Stimulated activated naive CD8-positive, alpha-beta T cell treated with anti-CD3 and anti-CD28 coated beads, Interleukin-15, amount 100 ng/mL, for 72 hours (primary cell): Measurements from ENCODE around the gene CETP.
"Not testable (repeated sequence)": the region's sequence is repeated elsewhere in the genome, so short reads cannot be mapped to it uniquely, and the experiment has no call there.

Experiments
- ATAC-seq: fragments of 150-1000 bp; cut with Tn5 transposase; 2 replicates; pipeline ENCODE4 v1.10.0; 2021; ENCODE audit warnings: mild to moderate bottlenecking, moderate library complexity
- DNase-seq, 2 donors: peaks; one replicate each; pipeline ENCODE4 v3.0.0; 2021 to 2022
- H3K27ac Mint-ChIP-seq, 2 donors: one replicate each; pipeline ENCODE4 v1.8.0; 2022; ENCODE audit warnings: mild to moderate bottlenecking in 2 of 2, mixed read lengths in 2 of 2, moderate library complexity in 2 of 2
- H3K27me3 Mint-ChIP-seq: one replicate; pipeline ENCODE4 v1.8.0; 2022; ENCODE audit warnings: mixed read lengths
- H3K4me1 Mint-ChIP-seq: one replicate; pipeline ENCODE4 v1.8.0; 2022; ENCODE audit warnings: mild to moderate bottlenecking, mixed read lengths
- H3K4me3 Mint-ChIP-seq, 2 donors: one replicate each; pipeline ENCODE4 v1.8.0; 2022; ENCODE audit warnings: mild to moderate bottlenecking in 2 of 2, mixed read lengths in 2 of 2, moderate library complexity in 1 of 2
- H3K9me3 Mint-ChIP-seq, 2 donors: one replicate each; pipeline ENCODE4 v1.8.0; 2022; ENCODE audit warnings: mixed read lengths in 2 of 2

The CETP gene

DNA sequence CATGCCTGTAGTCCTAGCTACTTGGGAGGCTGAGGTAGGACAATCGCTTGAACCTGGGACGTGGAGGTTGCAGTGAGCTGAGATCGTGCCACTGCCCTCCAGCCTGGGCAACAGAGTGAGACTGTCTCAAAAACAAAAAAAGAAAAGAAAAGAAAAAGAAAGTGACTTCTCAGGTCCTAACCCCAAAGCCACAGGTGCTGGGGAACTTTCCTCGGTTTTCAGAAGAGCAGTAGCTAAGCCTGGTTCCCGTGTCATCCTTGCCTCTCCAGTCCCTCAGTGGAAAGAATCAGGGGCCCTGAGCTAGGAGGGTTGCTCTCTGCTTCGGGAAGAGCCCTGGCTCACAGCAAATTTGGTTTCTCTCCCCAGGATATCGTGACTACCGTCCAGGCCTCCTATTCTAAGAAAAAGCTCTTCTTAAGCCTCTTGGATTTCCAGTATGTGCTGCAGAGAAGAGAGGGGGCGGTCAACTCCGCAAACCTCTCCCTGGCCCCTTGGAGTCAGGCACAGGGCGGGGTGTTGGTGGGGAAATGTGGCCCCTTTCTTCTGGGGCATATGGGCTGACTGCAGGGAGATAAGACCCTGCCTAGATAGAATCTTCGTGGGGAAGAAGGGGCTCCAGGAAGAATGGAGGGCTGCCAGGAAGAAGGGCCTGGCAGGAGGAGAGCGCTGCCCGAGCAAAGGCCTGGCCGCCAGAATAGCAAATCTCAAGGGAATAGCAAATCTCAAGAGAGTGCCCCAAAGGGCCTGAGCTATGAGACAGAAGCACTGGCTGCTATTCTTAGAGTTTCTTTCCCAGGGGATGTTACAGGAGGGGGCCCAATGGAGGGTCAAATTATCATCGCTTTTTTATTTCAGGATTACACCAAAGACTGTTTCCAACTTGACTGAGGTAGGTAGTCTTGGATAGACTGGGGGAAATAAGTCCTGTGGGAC lies 19.3 kb downstream of the CETP start:
- DNase-seq (no peak), ATAC-seq (peak; percentile 33)
- H3K4me3 Mint-ChIP-seq: peak overlapping the region; percentile 72 to 74
- no peaks in the 10 kb centered on the region for H3K27me3 Mint-ChIP-seq
- peaks cover 93% of the 10 kb centered on the region for H3K4me1 Mint-ChIP-seq
- H3K9me3 Mint-ChIP-seq: no peaks in the 10 kb centered on the region
- peak overlapping the region; percentile 88 to 89 for H3K27ac Mint-ChIP-seq

DNA sequence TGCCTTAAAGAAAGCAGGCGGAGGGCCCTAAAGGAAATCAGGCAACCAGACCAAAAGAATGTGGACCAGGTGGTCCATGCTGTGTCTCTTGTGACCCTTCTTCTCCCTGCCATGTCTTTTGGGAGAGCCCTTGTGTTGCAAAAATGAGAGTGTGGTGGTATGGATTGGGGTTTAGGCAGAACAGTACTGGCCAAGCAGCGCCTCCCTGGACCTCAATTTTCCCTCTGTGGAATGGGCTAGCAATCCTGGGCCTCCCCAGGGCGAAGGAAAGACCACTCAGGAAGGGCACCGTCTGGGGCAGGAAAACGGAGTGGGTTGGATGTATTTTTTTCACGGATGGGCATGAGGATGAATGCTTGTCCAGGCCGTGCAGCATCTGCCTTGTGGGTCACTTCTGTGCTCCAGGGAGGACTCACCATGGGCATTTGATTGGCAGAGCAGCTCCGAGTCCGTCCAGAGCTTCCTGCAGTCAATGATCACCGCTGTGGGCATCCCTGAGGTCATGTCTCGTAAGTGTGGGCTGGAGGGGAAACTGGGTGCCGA lies 20.1 kb downstream of the CETP start:
- DNase-seq (no peak), ATAC-seq (no peak)
- H3K4me1 Mint-ChIP-seq: peaks cover 93% of the 10 kb centered on the region
- peak overlapping the region in 1 of 2 donors; percentile 89 for H3K27ac Mint-ChIP-seq
- peak overlapping the region in 1 of 2 donors; percentile 74 for H3K4me3 Mint-ChIP-seq
- no peaks in the 10 kb centered on the region for H3K27me3 Mint-ChIP-seq
- H3K9me3 Mint-ChIP-seq: no peaks in the 10 kb centered on the region

DNA sequence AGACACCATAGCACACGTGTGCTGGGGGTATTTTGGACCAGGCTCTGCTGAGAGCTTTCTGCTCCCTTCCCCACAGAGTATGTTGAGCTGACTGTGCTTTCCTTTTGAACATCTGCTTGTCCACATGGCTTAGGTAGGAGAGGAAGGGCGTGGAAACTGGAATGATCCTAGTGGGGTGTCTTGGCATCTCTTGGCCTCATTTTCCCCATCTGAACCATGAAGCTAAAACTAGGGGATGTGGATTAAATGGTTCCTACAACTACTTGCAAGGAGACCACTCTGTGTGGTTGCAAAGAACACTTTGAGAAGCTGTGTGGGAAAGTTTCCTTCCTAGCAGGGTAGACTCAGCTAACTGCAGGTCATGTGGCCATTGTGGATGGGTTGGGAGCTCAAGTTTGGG lies 20.9 kb downstream of the CETP start:
- ATAC-seq (no peak), DNase-seq (no peak)
- Mint-ChIP-seq H3K9me3 (no peaks in the 10 kb centered on the region), H3K27ac (peak overlapping the region; percentile 20 to 85), H3K4me3 (peak overlapping the region; percentile 9 to 17), H3K4me1 (peaks cover 95% of the 10 kb centered on the region), H3K27me3 (no peaks in the 10 kb centered on the region)

DNA sequence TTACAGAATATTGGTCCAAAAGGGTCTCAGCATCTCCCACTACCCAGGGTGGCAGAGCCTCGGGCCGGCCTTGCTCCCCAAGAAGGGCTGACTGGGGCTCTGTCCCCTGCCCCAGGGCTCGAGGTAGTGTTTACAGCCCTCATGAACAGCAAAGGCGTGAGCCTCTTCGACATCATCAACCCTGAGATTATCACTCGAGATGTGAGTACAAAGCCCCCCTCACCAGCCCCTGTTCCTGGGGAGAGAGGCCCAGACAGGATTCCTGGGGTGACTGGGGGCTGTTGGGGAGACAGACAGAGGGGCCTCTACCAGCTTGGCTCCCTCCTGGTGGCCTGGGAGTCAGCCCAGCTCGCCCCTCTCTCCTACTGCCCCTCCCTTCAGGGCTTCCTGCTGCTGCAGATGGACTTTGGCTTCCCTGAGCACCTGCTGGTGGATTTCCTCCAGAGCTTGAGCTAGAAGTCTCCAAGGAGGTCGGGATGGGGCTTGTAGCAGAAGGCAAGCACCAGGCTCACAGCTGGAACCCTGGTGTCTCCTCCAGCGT lies 21.5 kb downstream of the CETP start:
- Mint-ChIP-seq H3K27ac (peak overlapping the region; percentile 10 to 100), H3K4me1 (peaks cover 96% of the 10 kb centered on the region), H3K27me3 (no peaks in the 10 kb centered on the region), H3K4me3 (peak overlapping the region; percentile 9 to 57), H3K9me3 (no peaks in the 10 kb centered on the region)
- DNase-seq (no peak), ATAC-seq (no peak)

DNA sequence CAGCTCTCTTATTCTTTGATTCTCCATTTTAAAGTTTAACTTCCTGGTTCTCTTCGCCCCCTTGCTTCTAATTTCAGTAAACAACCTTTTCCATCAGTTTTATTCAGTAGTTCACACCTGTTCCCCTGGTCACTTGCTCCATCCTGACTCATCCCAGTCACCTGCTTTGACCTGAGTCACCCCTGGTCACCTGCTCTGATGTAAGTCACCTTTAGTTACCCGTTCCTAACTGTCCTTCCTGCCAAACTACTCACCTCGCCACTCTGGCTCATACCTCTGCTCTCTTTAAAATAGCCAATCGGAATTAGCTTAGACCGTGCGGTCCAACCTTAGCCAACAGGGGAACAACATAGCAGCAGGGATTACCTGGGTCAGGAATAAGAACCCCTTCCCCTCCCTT lies 22.9 kb downstream of the CETP start:
- no peaks in the 10 kb centered on the region for H3K27me3 Mint-ChIP-seq
- DNase-seq: peak in 1 of 2 donors; percentile 48
- no peaks in the 10 kb centered on the region for H3K9me3 Mint-ChIP-seq
- H3K27ac Mint-ChIP-seq: peak overlapping the region; percentile 98 to 100
- no peak for ATAC-seq
- H3K4me1 Mint-ChIP-seq: peaks cover 98% of the 10 kb centered on the region
- peak overlapping the region; percentile 97 to 99 for H3K4me3 Mint-ChIP-seq

DNA sequence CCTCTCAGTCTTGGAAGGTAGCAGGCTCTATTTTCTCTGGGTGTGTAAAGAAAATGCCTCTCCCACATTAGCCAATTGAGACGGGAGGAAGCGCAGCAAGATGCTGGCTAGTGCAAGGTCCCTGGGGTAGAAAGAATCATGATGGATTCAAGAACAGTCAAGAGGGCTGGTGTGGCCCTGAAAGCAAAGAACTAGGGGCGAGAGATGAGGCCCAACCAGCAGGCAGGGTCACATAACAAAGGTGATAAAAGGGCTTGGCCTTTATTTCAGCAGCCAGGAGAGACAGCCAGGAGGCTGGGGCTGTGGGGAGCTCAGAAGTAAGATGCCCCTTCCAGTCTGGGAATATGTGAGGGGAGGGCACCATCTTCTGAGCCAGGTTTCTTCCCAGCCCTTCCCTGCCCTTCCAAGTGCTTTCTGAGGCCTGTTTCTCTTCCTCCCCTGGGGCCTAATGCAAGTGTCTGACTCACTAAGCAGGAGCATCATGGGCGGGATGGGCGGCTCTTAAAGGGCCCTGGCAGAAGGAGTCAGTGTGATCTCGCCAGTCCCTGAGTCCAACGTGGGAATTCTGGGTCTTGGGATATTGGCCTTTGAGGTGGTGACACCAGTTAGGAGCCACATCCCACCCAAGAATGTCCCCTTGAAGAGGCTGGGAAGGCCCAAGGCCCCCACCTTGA lies 23.7 kb downstream of the CETP start:
- no peaks in the 10 kb centered on the region for H3K9me3 Mint-ChIP-seq
- H3K4me3 Mint-ChIP-seq: peak overlapping the region; percentile 97 to 99
- DNase-seq (no peak), ATAC-seq (no peak)
- peak overlapping the region; percentile 98 to 100 for H3K27ac Mint-ChIP-seq
- H3K4me1 Mint-ChIP-seq: peaks cover 93% of the 10 kb centered on the region
- no peaks in the 10 kb centered on the region for H3K27me3 Mint-ChIP-seq

DNA sequence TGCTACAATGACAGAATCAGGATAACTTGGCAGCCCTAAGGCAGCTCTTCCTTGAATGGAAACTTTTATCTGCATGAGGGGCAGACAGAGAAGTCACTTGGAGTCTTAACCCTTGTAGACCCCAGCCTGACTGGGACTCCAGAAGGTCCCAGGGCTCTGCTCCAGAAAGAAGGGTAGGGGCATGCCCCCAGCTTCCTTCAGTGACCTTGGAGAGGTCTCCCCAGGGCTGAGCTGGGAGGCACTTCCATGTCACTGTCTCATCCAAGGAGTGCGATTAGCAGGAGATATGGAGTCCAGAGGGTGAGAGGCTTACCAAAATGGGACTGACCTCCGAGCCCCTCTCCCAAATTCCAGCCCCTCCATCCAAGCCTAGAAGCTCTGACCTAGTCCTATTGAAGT lies 24.2 kb downstream of the CETP start:
- H3K4me3 Mint-ChIP-seq: peak overlapping the region; percentile 97 to 99
- H3K4me1 Mint-ChIP-seq: peaks cover 93% of the 10 kb centered on the region
- DNase-seq (no peak), ATAC-seq (no peak)
- H3K9me3 Mint-ChIP-seq: no peaks in the 10 kb centered on the region
- peak overlapping the region; percentile 99 to 100 for H3K27ac Mint-ChIP-seq
- no peaks in the 10 kb centered on the region for H3K27me3 Mint-ChIP-seq

DNA sequence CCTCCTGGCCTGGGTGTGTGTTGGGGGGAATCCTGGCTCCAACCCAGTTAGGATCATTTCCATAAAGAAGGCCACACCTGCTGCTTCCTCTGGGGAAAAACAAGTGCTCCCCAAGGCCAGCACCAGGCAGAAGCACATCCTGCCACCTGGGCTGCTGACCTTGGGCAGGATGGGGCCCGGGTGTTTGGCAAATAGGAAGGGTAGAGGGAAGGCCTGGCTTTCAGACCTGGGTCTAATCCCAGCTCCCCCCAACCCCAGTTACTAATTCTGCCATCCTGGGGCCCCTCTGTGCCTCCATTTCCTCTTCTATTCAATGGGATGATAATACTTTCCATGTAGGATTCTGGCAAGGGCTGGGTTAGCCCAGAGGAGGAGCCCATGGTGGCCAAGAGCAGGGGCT lies 24.6 kb downstream of the CETP start:
- DNase-seq (no peak), ATAC-seq (no peak)
- Mint-ChIP-seq H3K27ac (peak overlapping the region; percentile 99 to 100), H3K4me1 (peaks cover 93% of the 10 kb centered on the region), H3K9me3 (no peaks in the 10 kb centered on the region), H3K4me3 (peak overlapping the region; percentile 97 to 99), H3K27me3 (no peaks in the 10 kb centered on the region)

DNA sequence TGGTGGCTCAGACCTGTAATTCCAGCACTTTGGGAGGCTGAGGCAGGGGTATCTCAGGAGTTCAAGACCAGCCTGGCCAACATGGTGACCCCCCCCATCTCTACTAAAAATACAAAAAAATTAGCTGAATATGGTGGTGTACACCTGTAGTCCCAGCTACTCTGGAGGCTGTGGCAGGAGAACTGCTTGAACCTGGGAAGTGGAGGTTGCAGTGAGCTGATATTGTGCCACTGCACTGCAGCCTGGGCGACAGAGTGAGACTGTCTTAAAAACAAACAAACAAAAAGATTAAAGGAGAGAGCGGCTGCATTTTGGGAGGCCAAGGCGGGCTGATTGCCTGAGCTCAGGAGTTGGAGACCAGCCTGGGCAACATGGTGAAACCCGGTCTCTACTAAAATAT lies 25.2 kb downstream of the CETP start:
- Mint-ChIP-seq H3K4me1 (peaks cover 93% of the 10 kb centered on the region), H3K27ac (peak overlapping the region; percentile 99 to 100), H3K4me3 (peak overlapping the region; percentile 97 to 99)
- not testable (repeated sequence) for H3K9me3 Mint-ChIP-seq, DNase-seq, ATAC-seq, H3K27me3 Mint-ChIP-seq

DNA sequence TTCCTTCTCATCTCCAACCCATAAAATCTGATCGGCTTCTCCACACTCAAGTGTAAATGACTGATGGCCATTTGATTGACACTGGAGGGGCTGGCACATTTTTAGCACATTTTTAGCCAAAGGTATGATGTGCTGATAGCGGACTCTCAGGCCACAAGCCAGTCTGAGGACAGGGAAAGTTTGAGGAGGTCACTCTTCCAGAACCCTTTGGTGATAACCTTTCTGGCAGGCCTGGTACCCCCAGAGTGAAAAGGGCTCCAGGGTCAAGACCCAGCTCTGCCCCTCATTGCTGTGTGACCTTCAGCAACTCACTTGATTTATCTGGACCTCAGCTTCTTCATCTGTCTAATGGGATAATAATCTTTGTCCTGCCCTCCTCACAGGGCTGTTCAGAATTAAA lies 25.9 kb downstream of the CETP start:
- peak overlapping the region; percentile 99 to 100 for H3K27ac Mint-ChIP-seq
- H3K9me3 Mint-ChIP-seq: no peaks in the 10 kb centered on the region
- no peaks in the 10 kb centered on the region for H3K27me3 Mint-ChIP-seq
- H3K4me1 Mint-ChIP-seq: peaks cover 88% of the 10 kb centered on the region
- DNase-seq: no peak
- ATAC-seq: no peak
- peak overlapping the region; percentile 97 to 99 for H3K4me3 Mint-ChIP-seq

DNA sequence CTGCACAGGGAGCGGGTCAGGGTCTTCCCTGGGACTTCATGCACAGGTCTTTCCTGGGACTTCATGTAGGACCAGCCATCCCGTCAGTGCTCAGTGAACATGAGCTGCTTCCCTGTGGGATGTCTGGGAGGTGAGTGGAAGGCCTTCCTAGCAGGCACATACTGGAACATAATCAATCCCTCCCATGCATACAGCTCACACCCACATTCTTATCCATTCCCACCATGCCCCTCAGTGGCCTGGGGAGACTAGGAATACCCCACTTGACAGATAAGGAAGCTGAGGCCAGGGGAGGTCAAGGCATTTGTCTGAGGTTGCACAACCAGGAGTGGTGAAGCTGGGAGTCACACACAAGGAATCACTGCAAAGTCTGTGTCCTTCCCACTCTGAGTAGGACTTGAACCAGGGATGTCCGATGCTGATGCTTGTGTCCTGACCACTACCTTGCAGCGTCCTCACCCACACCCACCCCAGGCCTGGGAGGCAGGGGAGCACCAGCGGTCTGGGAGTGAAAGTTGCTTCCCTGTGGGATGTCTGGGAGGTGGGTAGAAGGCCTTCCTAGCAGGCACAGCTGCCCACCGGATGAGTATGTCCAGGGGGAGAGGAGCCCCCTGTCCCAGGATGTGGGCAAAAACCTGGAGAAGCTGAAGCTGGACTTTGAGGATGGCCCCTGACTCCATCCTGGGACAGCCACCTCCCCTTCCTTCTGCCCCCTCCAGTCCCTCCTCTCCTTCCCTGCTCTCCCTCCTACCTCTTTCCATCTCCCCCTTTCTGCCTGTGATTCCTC lies 26.6 kb downstream of the CETP start:
- H3K9me3 Mint-ChIP-seq: no peaks in the 10 kb centered on the region
- no peak for DNase-seq
- H3K27me3 Mint-ChIP-seq: no peaks in the 10 kb centered on the region
- peak overlapping the region; percentile 97 to 99 for H3K4me3 Mint-ChIP-seq
- ATAC-seq: no peak
- H3K27ac Mint-ChIP-seq: peak overlapping the region; percentile 99 to 100
- H3K4me1 Mint-ChIP-seq: peaks cover 87% of the 10 kb centered on the region

DNA sequence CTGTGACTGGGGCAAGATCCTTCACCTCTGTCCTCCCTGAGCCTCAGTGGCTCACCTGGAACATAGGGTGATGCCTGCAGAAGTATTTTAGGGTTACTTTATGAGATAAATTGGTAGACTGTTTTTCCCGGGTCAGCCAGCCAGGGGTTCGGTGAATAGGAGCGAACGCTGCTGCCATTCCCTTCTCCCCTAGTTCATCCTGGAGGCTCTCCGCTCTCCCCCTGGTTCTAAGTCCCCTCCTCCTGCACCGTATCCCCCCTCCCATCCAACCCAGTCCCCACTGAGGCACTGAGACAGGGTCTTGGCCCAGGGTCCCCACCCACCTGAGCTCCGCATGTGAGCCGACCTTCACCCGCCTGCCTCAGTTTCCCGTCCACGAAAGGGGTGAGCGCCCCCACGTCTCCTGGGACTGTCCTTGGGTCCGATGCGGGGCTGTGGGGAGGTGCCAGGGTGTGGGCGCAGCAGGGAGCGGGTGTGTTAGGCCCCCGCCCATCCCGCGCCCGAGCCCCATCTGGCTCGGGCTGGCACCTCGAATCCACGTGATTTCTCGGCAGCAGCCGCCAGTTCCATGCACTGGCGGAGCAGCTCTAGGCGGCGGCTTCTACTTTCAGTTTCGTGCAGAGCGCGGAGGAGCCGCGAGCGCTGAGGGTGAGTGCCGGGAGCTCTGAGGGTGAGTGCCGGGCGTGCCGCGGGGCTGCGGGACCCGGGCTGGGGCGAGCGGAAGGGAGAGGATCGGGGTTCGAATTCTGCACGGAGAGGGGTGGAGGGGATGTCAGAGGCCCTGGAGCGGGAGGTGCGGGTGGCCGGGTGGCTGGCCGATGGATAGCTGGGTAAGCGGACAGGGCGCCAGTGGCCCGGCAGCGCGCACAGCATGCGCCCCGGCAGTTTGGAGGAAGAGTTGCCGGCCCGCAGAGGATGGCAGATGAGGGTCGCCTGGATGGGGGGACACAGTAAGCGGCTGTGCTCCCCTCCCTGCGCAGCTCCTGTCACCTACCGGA lies 27.5 kb downstream of the CETP start, which contains the start of gene NLRC5:
TSS of gene NLRC5 (plus strand) at position 610 of the 998 bp plus-strand sequence. CDS start 31,156 bp downstream, outside the sequence.
- peaks cover 87% of the 10 kb centered on the region for H3K4me1 Mint-ChIP-seq
- H3K27me3 Mint-ChIP-seq: no peaks in the 10 kb centered on the region
- no peaks in the 10 kb centered on the region for H3K9me3 Mint-ChIP-seq
- ATAC-seq (peak; percentile 87), DNase-seq (peak; percentile 95 to 96)
- H3K27ac Mint-ChIP-seq: peak within 1 kb of the TSS; percentile 99 to 100
- peak within 1 kb of the TSS; percentile 97 to 99 for H3K4me3 Mint-ChIP-seq

DNA sequence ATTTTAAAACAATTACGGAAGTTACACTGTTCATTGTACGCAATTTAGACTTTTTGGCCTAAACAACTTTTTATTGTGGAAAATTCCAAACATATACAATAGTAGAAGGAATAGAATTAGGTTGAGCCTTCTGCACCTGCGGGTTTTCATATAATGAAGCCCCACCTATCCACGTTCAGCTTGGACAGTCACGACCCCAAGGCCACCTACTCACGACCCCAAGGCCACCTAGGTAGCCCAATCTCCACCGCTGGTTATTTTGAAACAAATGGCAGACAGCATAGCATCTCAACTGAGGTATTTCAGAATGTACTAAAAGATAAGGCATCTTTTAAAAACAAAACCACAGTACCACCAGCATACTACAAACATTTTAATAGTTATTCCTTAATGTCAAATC lies 28.2 kb downstream of the CETP start:
- H3K27me3 Mint-ChIP-seq: no peaks in the 10 kb centered on the region
- no peaks in the 10 kb centered on the region for H3K9me3 Mint-ChIP-seq
- H3K4me3 Mint-ChIP-seq: peak overlapping the region; percentile 97 to 99
- H3K27ac Mint-ChIP-seq: peak overlapping the region; percentile 99 to 100
- DNase-seq (no peak), ATAC-seq (no peak)
- peaks cover 87% of the 10 kb centered on the region for H3K4me1 Mint-ChIP-seq
